CD8-positive, alpha-beta memory T cell (primary cell): Measurements from ENCODE around the gene ANKRD52. TPM values are rescaled to one million over a fixed set of nuclear protein-coding genes. Genes with fewer than 3 reads are reported as not detected.
A peak's percentile ranks its signal among the peaks of the same experiment; 100 is the strongest.

Source experiments
- CTCF ChIA-PET: fragments of 350-600 bp; sonication (Branson Sonifier 250); formaldehyde crosslinking; loops from one replicate; lab custom pipeline; 2021; ENCODE audit warnings: antibody characterized with exemption; lab: Charles Lee
- POLR2A ChIA-PET: fragments of 350-600 bp; sonication (Branson Sonifier 250); formaldehyde crosslinking; loops from one replicate; lab custom pipeline; 2021; ENCODE audit warnings: antibody characterized with exemption; lab: Charles Lee
- DNase-seq, 5 donors: peaks; one replicate each; pipeline versions ENCODE4 v3.0.0 to v3.0.0-alpha.2; 2020 to 2022; ENCODE audit warnings: mixed read lengths in 1 of 5
- H3K27ac ChIP-seq: one replicate; pipeline ENCODE4 v1.7.0; 2013; ENCODE audit warnings: low read depth, mild to moderate bottlenecking, low read length, moderate library complexity
- H3K27me3 ChIP-seq: 2 replicates; pipeline ENCODE4 v1.7.0; 2013; ENCODE audit warnings: low read length, mild to moderate bottlenecking; ENCODE audit not compliant: insufficient read depth, poor library complexity, severe bottlenecking
- H3K36me3 ChIP-seq: 2 replicates; pipeline ENCODE4 v1.7.0; 2013; ENCODE audit warnings: mild to moderate bottlenecking, low read length, moderate library complexity; ENCODE audit not compliant: insufficient read depth
- H3K4me1 ChIP-seq: 2 replicates; pipeline ENCODE4 v1.7.0; 2013; ENCODE audit warnings: mild to moderate bottlenecking, low read length, moderate library complexity; ENCODE audit not compliant: insufficient read depth
- H3K4me3 ChIP-seq: 2 replicates; pipeline ENCODE4 v1.7.0; 2013; ENCODE audit warnings: mild to moderate bottlenecking, low read length
- H3K9me3 ChIP-seq: 2 replicates; pipeline ENCODE4 v1.7.0; 2013; ENCODE audit warnings: mild to moderate bottlenecking, low read length
- H3K27ac Mint-ChIP-seq, 8 donors: one replicate each; pipeline ENCODE4 v1.8.0; 2020 to 2021; ENCODE audit warnings: mixed read lengths in 8 of 8, mild to moderate bottlenecking in 6 of 8, inconsistent platforms in 3 of 8, moderate library complexity in 3 of 8
- H3K27me3 Mint-ChIP-seq, 2 donors: one replicate each; pipeline ENCODE4 v1.8.0; 2020 to 2021; ENCODE audit warnings: mixed read lengths in 2 of 2, mild to moderate bottlenecking in 1 of 2, moderate library complexity in 1 of 2
- H3K36me3 Mint-ChIP-seq, 3 donors: one replicate each; pipeline ENCODE4 v1.8.0; 2020 to 2021; ENCODE audit warnings: mixed read lengths in 3 of 3, inconsistent platforms in 1 of 3, mild to moderate bottlenecking in 1 of 3
- H3K4me1 Mint-ChIP-seq, 3 donors: one replicate each; pipeline ENCODE4 v1.8.0; 2020 to 2021; ENCODE audit warnings: mixed read lengths in 3 of 3, inconsistent platforms in 1 of 3, mild to moderate bottlenecking in 1 of 3
- H3K4me3 Mint-ChIP-seq, 7 donors: one replicate each; pipeline ENCODE4 v1.8.0; 2020 to 2021; ENCODE audit warnings: mixed read lengths in 7 of 7, mild to moderate bottlenecking in 6 of 7, moderate library complexity in 4 of 7, inconsistent platforms in 2 of 7
- H3K9me3 Mint-ChIP-seq, 5 donors: one replicate each; pipeline ENCODE4 v1.8.0; 2020 to 2022; ENCODE audit warnings: mixed read lengths in 5 of 5, mild to moderate bottlenecking in 3 of 5, moderate library complexity in 2 of 5, inconsistent platforms in 1 of 5
- polyA plus RNA-seq: library from polyadenylated mRNA; unstranded; fragments of 300-500 nt; fragmentation: Illumina TruSeq; gene quantifications from one replicate; pipeline ENCODE4 v1.2.3, GENCODE V29; 2021
- total RNA-seq, 2 experiments: library from RNA; stranded (reverse); gene quantifications; one replicate each; pipeline ENCODE4 v1.2.3, GENCODE V29; 2021

The ANKRD52 gene
- total and polyA plus RNA-seq, 3 experiments from 2014 or later: 16.1 to 69.9 (median 67.0) TPM

- Histone ChIP-seq H3K9me3 (no peaks in the 10 kb centered on the region), H3K36me3 (peaks cover 10% of the 10 kb centered on the region), H3K4me1 (peaks cover 23% of the 10 kb centered on the region), H3K4me3 (peak overlapping the region; percentile 92), H3K27me3 (no peaks in the 10 kb centered on the region), H3K27ac (peak overlapping the region; percentile 86)
- peaks cover 5 to 32% (median 10%) of the 10 kb centered on the region in 3 donors for H3K36me3 Mint-ChIP-seq
- ChIA-PET CTCF (interaction anchor here (0.7 to 3.7 kb wide), 14 partner anchors 9 to 143 kb away, joined by 3 to 19 read pairs (median 4); partner anchors contain the start of genes COQ10A, RNF41, RPL41 and SMARCC2), POLR2A (interaction anchor here (0.6 to 1.7 kb wide), 3 partner anchors 8 to 188 kb away, joined by 4 to 11 read pairs (median 7); partner anchors contain the start of genes COQ10A and RNF41)
- DNase-seq: no peak
- no peaks in the 10 kb centered on the region for H3K9me3 Mint-ChIP-seq
- H3K27me3 Mint-ChIP-seq: no peaks in the 10 kb centered on the region
- H3K4me3 Mint-ChIP-seq: peak overlapping the region; percentile 90 to 95 (median 91)
- H3K4me1 Mint-ChIP-seq: peaks cover 25 to 37% (median 29%) of the 10 kb centered on the region in 3 donors
- peak overlapping the region; percentile 66 to 96 (median 92) for H3K27ac Mint-ChIP-seq
These were observed 618 bp upstream of the ANKRD52 start for GRCh38 chr12:56258820-56259183.

- Mint-ChIP-seq H3K27ac (peak overlapping the region in 7 of 8 donors; percentile 57 to 94 (median 71)), H3K9me3 (no peaks in the 10 kb centered on the region), H3K4me1 (peaks cover 25 to 37% (median 29%) of the 10 kb centered on the region in 3 donors), H3K36me3 (peaks cover 5 to 44% (median 10%) of the 10 kb centered on the region in 3 donors), H3K27me3 (no peaks in the 10 kb centered on the region), H3K4me3 (peak overlapping the region; percentile 77 to 93 (median 81))
- Histone ChIP-seq H3K4me3 (peak overlapping the region; percentile 86), H3K27me3 (no peaks in the 10 kb centered on the region), H3K4me1 (peaks cover 23% of the 10 kb centered on the region), H3K36me3 (peaks cover 22% of the 10 kb centered on the region), H3K27ac (peak overlapping the region; percentile 59), H3K9me3 (no peaks in the 10 kb centered on the region)
- ChIA-PET CTCF (interaction anchor here (0.8 to 3.7 kb wide), 15 partner anchors 8 to 141 kb away, joined by 3 to 19 read pairs (median 5); partner anchors contain the start of genes COQ10A, RNF41, RPL41 and SMARCC2), POLR2A (interaction anchor here (1.0 to 1.7 kb wide), 3 partner anchors 9 to 139 kb away, joined by 5 to 11 read pairs (median 11); partner anchors contain the start of genes COQ10A and ZC3H10)
- no peak for DNase-seq
These were observed 605 bp downstream of the ANKRD52 start for GRCh38 chr12:56257491-56258067.

GRCh38 chr12:56257071-56257470 is 1.1 kb downstream of the ANKRD52 start:
- Histone ChIP-seq H3K36me3 (peaks cover 28% of the 10 kb centered on the region), H3K9me3 (no peaks in the 10 kb centered on the region), H3K27me3 (no peaks in the 10 kb centered on the region), H3K4me3 (peak overlapping the region; percentile 86), H3K4me1 (peaks cover 23% of the 10 kb centered on the region), H3K27ac (peak overlapping the region; percentile 59)
- POLR2A ChIA-PET: interaction anchor here (1.3 kb wide), 1 partner anchor 23 kb away, joined by 3 read pairs; no protein-coding TSS in a partner anchor
- peak overlapping the region in 7 of 8 donors; percentile 47 to 94 (median 83) for H3K27ac Mint-ChIP-seq
- H3K27me3 Mint-ChIP-seq: no peaks in the 10 kb centered on the region
- peaks cover 25 to 37% (median 29%) of the 10 kb centered on the region in 3 donors for H3K4me1 Mint-ChIP-seq
- DNase-seq: no peak
- peaks cover 9 to 49% (median 13%) of the 10 kb centered on the region in 3 donors for H3K36me3 Mint-ChIP-seq
- H3K9me3 Mint-ChIP-seq: no peaks in the 10 kb centered on the region
- H3K4me3 Mint-ChIP-seq: peak overlapping the region; percentile 77 to 93 (median 81)
- CTCF ChIA-PET: interaction anchor here (1.1 to 3.7 kb wide), 9 partner anchors 10 to 138 kb away, joined by 3 to 19 read pairs (median 9); partner anchors contain the start of genes COQ10A, RNF41, SMARCC2 and ZC3H10

- Mint-ChIP-seq H3K36me3 (peaks cover 12 to 56% (median 13%) of the 10 kb centered on the region in 3 donors), H3K27me3 (no peaks in the 10 kb centered on the region), H3K27ac (peak overlapping the region; percentile 8 to 90 (median 74)), H3K9me3 (no peaks in the 10 kb centered on the region), H3K4me3 (peak overlapping the region; percentile 77 to 93 (median 81)), H3K4me1 (peaks cover 23 to 37% (median 29%) of the 10 kb centered on the region in 3 donors)
- Histone ChIP-seq H3K27ac (no peak overlapping the region), H3K9me3 (no peaks in the 10 kb centered on the region), H3K4me3 (no peak overlapping the region), H3K36me3 (peaks cover 33% of the 10 kb centered on the region), H3K4me1 (peaks cover 23% of the 10 kb centered on the region), H3K27me3 (no peaks in the 10 kb centered on the region)
- ChIA-PET POLR2A (interaction anchor here (0.5 to 1.3 kb wide), 2 partner anchors 22 to 102 kb away, joined by 3 to 4 read pairs; no protein-coding TSS in a partner anchor), CTCF (interaction anchor here (1.6 to 3.7 kb wide), 6 partner anchors 10 to 137 kb away, joined by 4 to 19 read pairs (median 16); partner anchors contain the start of genes COQ10A, RNF41, SMARCC2 and ZC3H10)
- no peak for DNase-seq
These were observed 1.7 kb downstream of the ANKRD52 start for GRCh38 chr12:56256326-56256960.

- peaks cover 12 to 58% (median 13%) of the 10 kb centered on the region in 3 donors for H3K36me3 Mint-ChIP-seq
- peak overlapping the region in 2 of 8 donors; percentile 4 to 51 for H3K27ac Mint-ChIP-seq
These were observed 2.5 kb downstream of the ANKRD52 start for GRCh38 chr12:56255671-56256070.

GRCh38 chr12:56253091-56253490 is 5.1 kb downstream of the ANKRD52 start:
- Mint-ChIP-seq H3K27ac (peak overlapping the region in 1 of 8 donors; percentile 20), H3K4me1 (peaks cover 16 to 30% (median 21%) of the 10 kb centered on the region in 3 donors), H3K27me3 (no peaks in the 10 kb centered on the region), H3K36me3 (peaks cover 16 to 72% (median 17%) of the 10 kb centered on the region in 3 donors), H3K4me3 (no peak overlapping the region), H3K9me3 (no peaks in the 10 kb centered on the region)
- ChIA-PET CTCF (interaction anchor here (0.9 to 2.6 kb wide), 4 partner anchors 10 to 211 kb away, joined by 3 to 7 read pairs (median 4); partner anchors contain the start of genes COQ10A and SMARCC2), POLR2A (interaction anchor here (1.3 kb wide), 1 partner anchor 31 kb away, joined by 3 read pairs; no protein-coding TSS in a partner anchor)
- DNase-seq: no peak
- H3K4me1 ChIP-seq: peaks cover 18% of the 10 kb centered on the region
- no peak overlapping the region for H3K4me3 ChIP-seq
- no peak overlapping the region for H3K27ac ChIP-seq
- no peaks in the 10 kb centered on the region for H3K9me3 ChIP-seq
- no peaks in the 10 kb centered on the region for H3K27me3 ChIP-seq
- H3K36me3 ChIP-seq: peaks cover 45% of the 10 kb centered on the region

More at GRCh38 chr12:56255671-56256070, 2.5 kb downstream of the ANKRD52 start:
- Histone ChIP-seq H3K4me3 (no peak overlapping the region), H3K4me1 (peaks cover 23% of the 10 kb centered on the region), H3K9me3 (no peaks in the 10 kb centered on the region), H3K27ac (no peak overlapping the region), H3K27me3 (no peaks in the 10 kb centered on the region), H3K36me3 (peaks cover 33% of the 10 kb centered on the region)
- H3K9me3 Mint-ChIP-seq: no peaks in the 10 kb centered on the region
- H3K4me3 Mint-ChIP-seq: peak overlapping the region in 4 of 7 donors; percentile 2 to 88 (median 42)
- no peaks in the 10 kb centered on the region for H3K27me3 Mint-ChIP-seq
- ChIA-PET CTCF (no interaction called here), POLR2A (no interaction called here)
- no peak for DNase-seq
- peaks cover 23 to 37% (median 29%) of the 10 kb centered on the region in 3 donors for H3K4me1 Mint-ChIP-seq

- Mint-ChIP-seq H3K36me3 (peaks cover 16 to 76% (median 17%) of the 10 kb centered on the region in 3 donors), H3K4me1 (peaks cover 16 to 30% (median 21%) of the 10 kb centered on the region in 3 donors), H3K9me3 (no peaks in the 10 kb centered on the region), H3K4me3 (peak overlapping the region in 1 of 7 donors; percentile 48), H3K27ac (peak overlapping the region in 1 of 8 donors; percentile 69), H3K27me3 (no peaks in the 10 kb centered on the region)
- no peak overlapping the region for H3K4me3 ChIP-seq
- H3K4me1 ChIP-seq: peaks cover 17% of the 10 kb centered on the region
- CTCF ChIA-PET: interaction anchor here (0.9 to 2.2 kb wide), 4 partner anchors 11 to 212 kb away, joined by 3 to 7 read pairs (median 6); partner anchors contain the start of genes COQ10A and SMARCC2
- H3K36me3 ChIP-seq: peaks cover 49% of the 10 kb centered on the region
- H3K9me3 ChIP-seq: no peaks in the 10 kb centered on the region
- POLR2A ChIA-PET: interaction anchor here (0.5 kb wide), 1 partner anchor 307 kb away, joined by 3 read pairs; no protein-coding TSS in a partner anchor
- H3K27ac ChIP-seq: no peak overlapping the region
- no peak for DNase-seq
- H3K27me3 ChIP-seq: no peaks in the 10 kb centered on the region
These were observed 5.5 kb downstream of the ANKRD52 start for GRCh38 chr12:56252649-56253048.
